Stimulated activated CD4-positive, alpha-beta T cell treated with anti-CD3 and anti-CD28 coated beads, Interleukin-2, amount 100 ng/mL, for 48 hours (primary cell): ENCODE results near the gene FBXO28.

ENCODE experiments used
- DNase-seq, 2 donors: peaks; one replicate each; pipeline ENCODE4 v3.0.0-alpha.2; 2020

The FBXO28 gene

GRCh38 chr1:224160171-224160682 is 46.3 kb downstream of the FBXO28 start:
- DNase-seq, result no peak

GRCh38 chr1:224162768-224163167 is 48.9 kb downstream of the FBXO28 start:
- DNase-seq, result no peak

DNA sequence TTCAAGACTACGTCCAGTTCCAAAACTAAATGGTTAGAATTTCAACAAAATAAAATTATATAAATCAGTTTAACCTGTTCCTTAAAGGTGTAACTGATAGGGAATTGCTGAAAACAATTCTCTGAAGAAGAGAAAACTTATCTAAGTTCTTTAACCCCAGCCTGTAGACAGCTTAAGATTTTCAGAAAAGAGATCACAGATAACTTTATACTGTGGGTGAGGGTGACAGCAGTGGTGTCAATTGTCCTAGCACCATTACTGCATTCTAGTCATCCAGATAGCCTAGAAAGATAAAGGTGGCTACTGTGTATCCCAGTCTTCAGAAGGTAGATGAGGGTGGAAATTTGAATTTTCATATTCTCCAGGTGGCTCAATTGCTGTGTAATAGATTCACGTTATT is 49.4 kb downstream of the FBXO28 start:
- no peak for DNase-seq

DNA sequence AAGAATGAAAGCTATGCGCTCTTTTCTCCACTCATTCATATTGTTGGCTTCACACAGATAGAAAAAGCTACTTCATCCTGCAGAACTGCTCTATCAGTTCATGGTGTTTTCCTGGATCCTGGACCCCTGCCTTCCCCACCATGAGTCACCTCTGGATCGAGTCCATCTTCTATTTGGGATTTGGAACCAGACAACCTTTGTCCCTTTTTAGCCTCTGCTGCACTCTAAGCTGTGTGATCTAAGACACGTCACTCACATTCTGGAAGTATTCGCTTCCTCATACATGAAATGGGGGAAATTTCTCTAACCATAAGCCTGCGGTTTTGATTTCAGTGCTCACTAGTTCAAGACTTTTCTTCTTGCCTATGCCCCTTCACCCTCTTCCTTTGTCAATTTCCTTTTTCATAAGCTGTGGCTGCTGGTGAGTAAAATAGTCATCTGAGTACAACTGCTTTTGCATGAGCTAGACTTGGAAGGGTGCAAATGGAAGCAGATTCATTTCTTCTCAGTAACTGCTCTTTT is 55.0 kb downstream of the FBXO28 start:
- no peak for DNase-seq

DNA sequence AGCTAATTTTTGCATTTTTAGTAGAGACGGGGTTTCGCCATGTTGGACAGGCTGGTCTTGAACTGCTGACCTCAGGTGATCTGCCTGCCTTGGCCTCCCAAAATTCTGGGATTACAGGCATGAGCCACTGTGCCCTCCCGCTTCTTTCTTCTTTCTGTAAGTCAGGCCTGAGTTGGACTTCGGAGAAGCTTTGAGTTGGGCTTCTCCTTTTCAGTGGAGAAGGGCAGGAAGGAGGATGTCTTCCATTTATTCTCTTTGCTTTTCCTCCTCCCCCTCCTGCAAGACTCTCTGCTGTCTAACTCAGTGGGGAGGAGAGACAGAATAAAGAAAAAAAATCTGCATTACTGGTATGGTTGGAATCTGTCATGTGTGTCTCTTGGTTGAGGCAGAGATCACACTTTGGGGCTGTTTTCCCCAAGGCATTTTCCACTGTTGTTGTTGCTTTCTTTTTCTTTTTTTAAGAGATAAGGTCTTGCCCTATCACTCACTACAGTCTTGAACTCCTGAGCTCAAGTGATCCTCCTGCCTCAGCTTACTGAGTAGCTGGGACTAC is 55.9 kb downstream of the FBXO28 start:
- DNase-seq, result no peak

- no peak for DNase-seq
These were observed 56.4 kb downstream of the FBXO28 start for GRCh38 chr1:224170343-224170742.

DNA sequence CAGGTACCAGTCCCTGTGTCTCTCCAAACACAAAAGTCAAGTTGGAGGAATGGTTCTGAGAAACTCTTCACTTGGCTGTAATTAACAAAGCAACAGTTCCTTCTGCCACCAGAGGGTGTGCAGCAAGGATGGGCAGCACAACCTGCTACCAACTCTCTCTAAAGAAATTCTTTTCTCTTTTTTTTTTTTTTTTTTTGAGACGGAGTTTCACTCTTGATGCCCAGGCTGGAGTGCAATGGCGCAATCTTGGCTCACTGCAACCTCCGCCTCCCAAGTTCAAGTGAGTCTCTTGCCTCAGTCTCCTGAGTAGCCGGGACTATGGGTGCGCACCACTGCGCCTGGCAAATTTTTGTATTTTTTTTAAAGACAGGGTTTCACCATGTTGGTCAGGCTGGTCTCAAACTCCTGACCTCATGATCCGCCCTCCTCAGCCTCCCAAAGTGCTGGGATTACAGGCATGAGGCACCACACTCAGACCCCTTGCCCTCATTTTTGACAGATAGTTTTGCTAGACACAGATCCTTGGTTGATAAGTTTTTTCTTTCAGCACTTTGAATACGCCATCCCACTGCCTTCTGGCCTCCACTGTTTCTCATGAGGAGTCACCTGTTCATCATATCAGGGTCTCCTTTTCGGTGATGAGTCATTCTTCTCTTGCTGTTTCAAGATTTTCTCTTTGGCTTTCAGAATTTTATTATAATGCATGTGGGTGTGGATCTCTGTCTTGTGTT is 57.0 kb downstream of the FBXO28 start:
- no peak for DNase-seq

DNA sequence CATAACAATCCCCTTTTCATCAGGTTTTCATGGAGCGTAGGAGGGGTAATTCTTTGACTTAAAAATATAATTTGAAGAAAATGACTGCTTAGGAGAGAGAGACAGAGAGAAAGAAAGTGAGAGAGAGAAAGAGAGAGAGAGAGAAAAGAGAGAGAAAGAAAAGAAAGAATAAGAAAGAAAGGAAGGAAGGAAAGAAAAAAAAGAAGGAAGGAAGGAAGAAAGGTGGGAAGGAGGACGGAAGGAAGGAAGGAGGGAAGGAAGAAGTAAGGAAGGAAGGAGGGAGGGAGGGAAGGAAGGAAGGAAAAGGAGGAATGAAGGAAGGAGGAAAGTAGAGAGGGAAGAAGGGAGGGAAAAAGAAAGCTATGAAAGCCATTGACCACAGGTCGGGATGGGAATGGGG is 58.3 kb downstream of the FBXO28 start:
- DNase-seq, result no peak

DNA sequence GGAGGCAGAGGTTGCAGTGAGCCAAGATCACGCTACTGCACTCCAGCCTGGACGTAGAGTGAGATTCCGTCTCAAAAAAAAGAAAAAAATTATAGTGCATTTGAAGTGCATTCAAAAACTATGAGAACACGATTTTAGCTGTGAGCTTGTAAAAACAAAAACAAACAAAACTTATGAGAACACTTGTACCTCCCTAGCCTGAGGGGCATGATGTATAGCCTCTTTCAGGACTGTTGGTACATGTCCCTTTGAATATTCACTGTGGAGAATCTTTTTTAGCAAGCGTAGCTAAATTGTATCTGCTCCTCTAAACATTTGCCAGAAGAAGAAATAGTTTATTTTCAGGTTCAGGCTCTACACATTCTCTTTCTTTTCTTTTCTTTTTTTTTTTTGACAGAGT is 59.6 kb downstream of the FBXO28 start:
- no peak for DNase-seq

DNA sequence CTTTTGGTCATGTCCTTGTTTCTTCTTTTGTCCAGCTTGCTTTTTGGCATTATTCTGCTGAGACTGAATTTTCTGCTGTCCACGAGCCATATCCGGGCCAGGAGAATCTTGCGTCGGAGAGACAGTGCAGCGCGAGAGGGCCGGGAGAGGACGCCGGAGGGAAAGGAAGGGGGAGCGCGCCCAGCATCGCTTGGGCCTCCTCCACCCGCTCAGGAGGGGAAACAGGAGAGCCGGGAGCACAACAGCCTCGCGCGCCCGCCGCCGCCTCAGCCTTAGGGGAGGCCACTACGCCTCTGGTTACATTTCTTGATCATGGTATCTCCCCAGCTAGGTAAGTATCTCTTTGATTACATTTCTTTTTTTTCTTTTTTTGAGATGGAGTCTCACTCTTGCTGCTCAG is 61.7 kb downstream of the FBXO28 start:
- DNase-seq, result no peak

DNA sequence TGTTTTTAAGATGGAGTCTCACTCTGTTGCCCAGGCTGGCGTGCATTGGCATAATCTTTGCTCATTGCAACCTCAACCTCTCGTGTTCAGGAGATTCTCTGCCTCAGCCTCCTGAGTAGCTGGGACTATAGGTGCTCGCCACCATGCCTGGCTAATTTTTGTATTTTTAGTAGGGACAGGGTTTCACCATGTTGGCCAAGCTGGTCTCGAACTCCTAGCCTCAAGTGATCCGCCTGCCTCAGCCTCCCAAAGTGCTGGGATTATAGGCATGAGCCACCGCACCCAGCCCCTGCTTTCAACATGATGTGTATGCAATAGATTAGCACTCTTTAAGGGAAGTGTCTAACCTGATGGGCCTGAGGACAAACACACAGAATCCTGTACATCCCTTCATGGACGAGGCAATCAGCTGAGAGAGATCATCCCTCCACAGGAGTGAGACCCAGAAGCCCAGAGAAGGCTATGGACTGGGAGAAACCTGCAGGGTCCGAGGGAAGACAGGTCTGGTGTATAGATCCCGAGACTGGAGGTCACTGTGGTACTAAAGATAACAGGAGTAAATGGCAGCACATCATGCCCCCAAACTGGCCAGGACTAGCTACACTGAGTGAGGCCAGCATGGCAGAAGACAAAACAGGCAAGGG is 63.6 kb downstream of the FBXO28 start:
- no peak for DNase-seq

GRCh38 chr1:224178894-224179293 is 65.0 kb downstream of the FBXO28 start:
- DNase-seq, result no peak

- no peak for DNase-seq
These were observed 67.0 kb downstream of the FBXO28 start for GRCh38 chr1:224180783-224181452.

- no peak for DNase-seq
These were observed 67.5 kb downstream of the FBXO28 start for GRCh38 chr1:224181453-224181810.

GRCh38 chr1:224182057-224182865 is 68.3 kb downstream of the FBXO28 start:
- DNase-seq, result peak; percentile 32 to 33

GRCh38 chr1:224182866-224183590 is 69.1 kb downstream of the FBXO28 start, which contains the start of gene DEGS1:
Gene DEGS1, plus strand, starts transcription at chr1:224183240. Its CDS starts 97 bp downstream, at chr1:224183337.
- peak; percentile 60 to 78 for DNase-seq

DNA sequence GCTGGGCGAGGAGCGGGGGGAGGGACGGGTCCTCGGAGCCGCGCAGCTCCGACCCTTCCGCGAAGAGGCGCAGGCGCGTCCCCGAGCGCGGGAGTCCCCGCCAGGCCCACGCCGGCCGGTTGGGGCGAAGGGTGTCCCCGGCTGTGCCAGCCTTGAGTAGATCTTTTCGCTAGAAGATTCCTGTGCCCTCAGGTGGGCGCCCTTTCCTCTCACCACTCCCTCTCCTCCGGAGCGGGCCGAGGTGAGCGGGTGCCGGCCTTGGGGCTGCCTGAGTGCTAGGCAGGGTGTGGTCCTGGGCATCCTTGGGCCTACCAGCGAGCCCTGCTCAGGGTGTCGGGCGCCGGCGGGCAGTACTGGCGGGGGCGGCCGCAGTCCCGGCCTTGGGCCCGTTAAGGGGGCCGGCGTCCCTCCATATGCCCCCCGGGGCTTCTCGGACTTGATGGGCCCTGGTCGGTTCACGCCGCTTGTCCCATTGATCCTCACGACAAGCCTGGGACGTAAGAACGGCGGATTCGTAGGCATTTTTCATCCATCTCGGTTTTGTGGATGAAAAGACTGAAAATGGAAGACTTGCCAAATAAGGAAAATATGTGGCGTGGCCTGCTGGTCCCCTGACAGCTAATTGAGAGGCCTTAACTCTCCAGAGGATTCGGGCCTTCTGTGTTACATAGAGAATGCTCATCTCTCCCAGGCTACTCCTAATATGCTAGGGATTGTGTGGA is 69.8 kb downstream of the FBXO28 start:
- peak; percentile 51 for DNase-seq

DNA sequence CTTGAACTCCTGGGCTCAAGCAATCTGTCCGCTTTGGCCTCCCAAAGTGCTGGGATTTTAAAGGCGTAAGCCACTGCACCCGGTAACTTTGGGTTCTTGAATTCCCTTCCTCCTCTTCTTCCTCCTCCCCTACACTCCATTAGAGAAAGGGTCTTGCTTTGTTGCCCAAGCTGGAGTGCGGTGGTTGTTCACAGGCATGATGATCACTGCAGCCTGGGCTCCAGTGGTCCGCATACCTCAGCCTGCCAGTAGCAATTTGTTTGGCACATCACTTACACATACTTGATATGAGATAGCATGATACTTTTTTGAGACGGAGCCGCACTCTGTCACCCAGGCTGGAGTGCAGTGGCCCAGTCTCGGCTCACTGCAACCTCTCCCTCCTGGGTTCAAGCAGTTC is 71.3 kb downstream of the FBXO28 start:
- DNase-seq, result no peak

- DNase-seq, result no peak
These were observed 74.4 kb downstream of the FBXO28 start for GRCh38 chr1:224188286-224188685.

GRCh38 chr1:224189561-224189960 is 75.7 kb downstream of the FBXO28 start:
- DNase-seq, result no peak
